GM13976 (cell line): ENCODE results near the gene CAMK2A.

Experiments
- DNase-seq: peaks from one replicate; pipeline ENCODE4 v3.0.0; 2012; ENCODE audit warnings: low spot score
- in situ Hi-C: fragments of 300-500 bp; cut with MboI; formaldehyde crosslinking; loops from one replicate; pipeline ENCODE4 v1.12.0; 2022; ENCODE audit warnings: low sequenced_read_pairs, mixed read lengths, inconsistent platforms; ENCODE audit not compliant: unreplicated experiment
- TF ChIP-seq, protein P1 (sequence below): IDR thresholded peaks from 2 replicates; pipeline ENCODE4 v1.5.1; 2012; ENCODE audit warnings: borderline replicate concordance, mild to moderate bottlenecking; ENCODE audit not compliant: insufficient read depth; ENCODE audit errors: extremely low read depth, missing control alignments, control extremely low read depth

The CAMK2A gene

DNA sequence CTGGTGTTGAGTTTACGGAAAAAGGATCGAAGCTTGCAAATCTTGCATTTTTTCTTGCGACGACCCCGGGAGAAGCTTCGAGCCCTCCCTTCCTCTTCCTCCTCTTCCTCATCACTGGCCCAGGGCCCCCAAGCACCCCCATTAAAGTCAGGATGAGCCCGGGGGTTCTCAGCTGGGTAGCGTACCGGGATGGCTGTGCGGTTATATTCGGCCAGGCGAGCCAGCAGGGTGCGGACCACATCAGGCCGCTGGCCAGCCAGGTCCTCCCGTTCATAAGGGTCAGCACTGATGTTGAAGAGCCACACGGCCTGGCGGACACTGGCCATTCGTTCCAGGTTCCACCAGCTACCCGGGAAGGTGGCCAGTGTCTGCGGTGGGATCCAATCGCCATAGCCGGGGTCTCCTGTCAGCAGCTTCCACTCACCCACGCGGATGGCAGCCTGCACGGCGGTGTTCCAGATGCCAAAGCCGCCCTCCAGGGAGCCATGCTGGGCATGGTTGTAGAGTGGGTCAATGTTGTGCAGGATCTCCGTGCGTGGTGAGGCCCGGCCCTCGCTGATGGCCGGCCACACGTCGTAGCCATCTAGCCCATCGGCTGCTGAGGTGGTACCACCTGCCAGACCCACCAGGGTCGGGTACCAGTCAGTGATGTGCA lies 7.8 kb upstream of the CAMK2A start:
- no peak for DNase-seq
- TF ChIP-seq, protein P1, sequence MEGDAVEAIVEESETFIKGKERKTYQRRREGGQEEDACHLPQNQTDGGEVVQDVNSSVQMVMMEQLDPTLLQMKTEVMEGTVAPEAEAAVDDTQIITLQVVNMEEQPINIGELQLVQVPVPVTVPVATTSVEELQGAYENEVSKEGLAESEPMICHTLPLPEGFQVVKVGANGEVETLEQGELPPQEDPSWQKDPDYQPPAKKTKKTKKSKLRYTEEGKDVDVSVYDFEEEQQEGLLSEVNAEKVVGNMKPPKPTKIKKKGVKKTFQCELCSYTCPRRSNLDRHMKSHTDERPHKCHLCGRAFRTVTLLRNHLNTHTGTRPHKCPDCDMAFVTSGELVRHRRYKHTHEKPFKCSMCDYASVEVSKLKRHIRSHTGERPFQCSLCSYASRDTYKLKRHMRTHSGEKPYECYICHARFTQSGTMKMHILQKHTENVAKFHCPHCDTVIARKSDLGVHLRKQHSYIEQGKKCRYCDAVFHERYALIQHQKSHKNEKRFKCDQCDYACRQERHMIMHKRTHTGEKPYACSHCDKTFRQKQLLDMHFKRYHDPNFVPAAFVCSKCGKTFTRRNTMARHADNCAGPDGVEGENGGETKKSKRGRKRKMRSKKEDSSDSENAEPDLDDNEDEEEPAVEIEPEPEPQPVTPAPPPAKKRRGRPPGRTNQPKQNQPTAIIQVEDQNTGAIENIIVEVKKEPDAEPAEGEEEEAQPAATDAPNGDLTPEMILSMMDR, result no peak
- in situ Hi-C loops, result no loop called here

DNA sequence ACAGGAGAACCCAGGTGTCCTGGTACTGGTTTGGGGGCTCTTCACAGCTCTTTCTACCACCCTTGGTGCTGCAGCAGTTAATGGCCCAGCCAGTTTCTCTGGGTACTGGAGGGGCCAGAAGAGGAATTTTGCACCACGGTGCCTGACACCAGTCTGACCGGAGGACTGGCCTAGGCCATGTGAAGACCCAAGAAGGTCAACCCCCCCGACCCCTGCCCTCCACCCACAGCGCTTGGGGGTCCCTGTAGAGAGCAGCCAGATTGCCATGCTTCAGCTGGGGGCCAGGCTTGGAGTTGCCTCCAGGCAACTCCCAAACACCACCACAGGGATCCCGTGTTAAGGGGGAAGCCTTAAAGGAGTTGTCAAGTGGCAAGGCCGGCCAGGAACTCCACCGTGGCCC lies 6.9 kb upstream of the CAMK2A start:
- in situ Hi-C loops, result no loop called here
- TF ChIP-seq, protein P1, result no peak
- DNase-seq, result no peak

- in situ Hi-C loops, result no loop called here
- TF ChIP-seq, protein P1, result no peak
- no peak for DNase-seq
Observed at GRCh38 chr5:150295741-150296486, 6.3 kb upstream of the CAMK2A start.

DNA sequence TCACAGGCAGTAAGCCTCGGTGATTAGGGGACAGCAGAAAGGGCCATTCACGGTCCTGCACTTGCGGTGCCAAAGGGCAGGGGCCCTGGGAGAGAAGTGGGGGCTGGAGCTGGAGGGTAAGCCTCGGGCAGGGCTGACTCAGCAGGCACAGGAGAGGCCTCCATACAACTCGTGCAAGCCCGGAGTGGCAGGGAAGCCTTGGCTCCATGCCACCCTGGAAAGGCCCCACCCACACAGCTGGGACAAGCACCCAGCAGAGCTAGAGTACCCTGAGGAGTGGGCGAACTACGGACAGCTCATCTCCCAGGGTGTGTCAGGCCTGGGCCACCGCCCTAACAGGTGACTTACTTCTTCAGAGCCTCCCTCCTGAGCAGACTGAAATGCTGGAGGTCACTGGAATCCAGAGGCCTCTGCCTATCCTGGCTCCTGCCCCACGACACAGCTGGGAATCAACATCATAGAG lies 5.6 kb upstream of the CAMK2A start:
- no peak for DNase-seq
- in situ Hi-C loops, result no loop called here

GRCh38 chr5:150294551-150295071 lies 5.0 kb upstream of the CAMK2A start:
- no peak for DNase-seq
- TF ChIP-seq, protein P1, result no peak
- in situ Hi-C loops, result no loop called here

More for the DNA sequence above, 5.6 kb upstream of the CAMK2A start:
- TF ChIP-seq, protein P1, result no peak

GRCh38 chr5:150293091-150293941 lies 3.7 kb upstream of the CAMK2A start:
- in situ Hi-C loops, result no loop called here
- TF ChIP-seq, protein P1, result no peak

More at GRCh38 chr5:150293091-150293941, 3.7 kb upstream of the CAMK2A start:
- no peak for DNase-seq
